Colonic mucosa (tissue), 4 donors: Measurements from ENCODE around the gene S100A4. TPM values are rescaled to one million over a fixed set of nuclear protein-coding genes. Genes with fewer than 3 reads are reported as not detected.
"Not testable (repeated sequence)": the region's sequence is repeated elsewhere in the genome, so short reads cannot be mapped to it uniquely, and the experiment has no call there.

ENCODE experiments used
- DNase-seq: peaks from one replicate; pipeline ENCODE4 v3.0.0-alpha.2; 2020
- H3K27ac ChIP-seq: fragments of 200-600 bp; one replicate; pipeline ENCODE4 v1.8.0; 2021
- H3K27me3 ChIP-seq: fragments of 200-600 bp; one replicate; pipeline ENCODE4 v1.8.0; 2021
- H3K36me3 ChIP-seq: fragments of 200-600 bp; one replicate; pipeline ENCODE4 v1.8.0; 2021
- H3K4me1 ChIP-seq: fragments of 200-600 bp; one replicate; pipeline ENCODE4 v1.8.0; 2021; ENCODE audit warnings: mild to moderate bottlenecking
- H3K4me3 ChIP-seq: fragments of 200-600 bp; one replicate; pipeline ENCODE4 v1.8.0; 2021
- H3K9ac ChIP-seq, 2 donors: one replicate each; pipeline ENCODE4 v1.7.0; 2013; ENCODE audit warnings: control low read depth in 2 of 2, low read depth in 2 of 2, low read length in 2 of 2
- H3K9me3 ChIP-seq: fragments of 200-600 bp; one replicate; pipeline ENCODE4 v1.8.0; 2021
- CTCF ChIP-seq: fragments of 200-600 bp; IDR thresholded peaks from one replicate; pipeline ENCODE4 v1.8.0; 2022; ENCODE audit warnings: antibody characterized with exemption, mild to moderate bottlenecking
- intact Hi-C: fragments of 100-400 bp; cut with DNase I; formaldehyde crosslinking; loops from one replicate; pipeline ENCODE4 v1.14.1; 2022
- total RNA-seq, 2 donors: library from RNA; stranded (reverse); fragmentation: NEBNext Ultra II Directional in 1 of 2; extraction: Animal tissue kit (Norgen Biotek cat#: 25700) in 1 of 2; gene quantifications; one replicate each; pipeline ENCODE4 v1.2.1, GENCODE V29; 2021
- donor health status: healthy.
- donor health status: DM: no; HTN: no; CAD: no.
- donor health status: DM: no; HTN: no; CAD: no.

Gene S100A4
- total RNA-seq, 2 donors from 2014 or later = 41.8 to 83.8 TPM

DNA sequence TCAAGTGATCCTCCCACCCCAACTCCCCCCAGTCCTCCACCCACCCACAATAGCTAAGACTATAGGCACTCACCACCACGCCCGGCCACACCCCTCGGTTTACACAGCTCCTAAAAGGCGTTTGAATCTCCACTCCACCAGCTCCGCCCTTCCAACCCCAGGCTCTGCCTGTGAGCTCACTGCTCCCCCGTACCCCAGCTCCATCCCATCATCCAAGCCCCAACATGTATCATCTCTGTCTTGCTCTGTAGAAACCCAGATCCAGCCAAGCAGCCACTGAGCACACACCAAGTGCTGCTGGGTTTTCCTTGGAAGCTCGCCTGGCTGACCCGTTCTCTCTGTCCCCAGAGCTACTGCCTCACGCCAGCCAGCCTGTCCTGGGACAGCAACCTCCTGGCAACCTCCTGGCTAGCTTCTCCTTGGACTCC, 32.0 kb upstream of the S100A4 start:
- Histone ChIP-seq H3K4me1 (no peaks in the 10 kb centered on the region), H3K27ac (no peak overlapping the region)
- intact Hi-C loops = loop anchor here (10.0 kb wide), 2 partner anchors 87 to 177 kb away; no protein-coding TSS in a partner anchor

GRCh38 chr1:153577138-153577537, 31.5 kb upstream of the S100A4 start:
- Histone ChIP-seq H3K4me3 (no peak overlapping the region), H3K36me3 (no peaks in the 10 kb centered on the region), H3K27ac (no peak overlapping the region), H3K9me3 (no peaks in the 10 kb centered on the region), H3K27me3 (no peaks in the 10 kb centered on the region), H3K9ac (no peak overlapping the region), H3K4me1 (no peaks in the 10 kb centered on the region)
- DNase-seq = no peak
- intact Hi-C loops = loop anchor here (10.0 kb wide), 2 partner anchors 88 to 178 kb away; no protein-coding TSS in a partner anchor
- TF ChIP-seq CTCF = no peak

More for the DNA sequence above, 32.0 kb upstream of the S100A4 start:
- peak; percentile 79 for DNase-seq
- Histone ChIP-seq H3K9ac (no peak overlapping the region), H3K27me3 (no peaks in the 10 kb centered on the region), H3K36me3 (no peaks in the 10 kb centered on the region), H3K4me3 (no peak overlapping the region), H3K9me3 (no peaks in the 10 kb centered on the region)
- TF ChIP-seq CTCF = no peak

DNA sequence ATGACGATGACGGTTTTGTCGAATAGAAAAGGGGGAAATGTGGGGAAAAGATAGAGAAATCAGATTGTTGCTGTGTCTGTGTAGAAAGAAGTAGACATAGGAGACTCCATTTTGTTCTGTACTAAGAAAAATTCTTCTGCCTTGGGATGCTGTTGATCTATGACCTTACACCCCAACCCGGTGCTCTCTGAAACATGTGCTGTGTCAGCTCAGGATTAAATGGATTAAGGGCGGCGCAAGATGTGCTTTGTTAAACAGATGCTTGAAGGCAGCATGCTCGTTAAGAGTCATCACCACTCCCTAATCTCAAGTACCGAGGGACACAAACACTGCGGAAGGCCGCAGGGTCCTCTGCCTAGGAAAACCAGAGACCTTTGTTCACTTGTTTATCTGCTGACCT, 29.9 kb upstream of the S100A4 start:
- H3K4me3 ChIP-seq, H3K36me3 ChIP-seq, H3K27ac ChIP-seq, H3K27me3 ChIP-seq, H3K9ac ChIP-seq, H3K9me3 ChIP-seq, DNase-seq, H3K4me1 ChIP-seq: not testable (repeated sequence)
- intact Hi-C loops = loop anchor here (10.0 kb wide), 2 partner anchors 89 to 179 kb away; no protein-coding TSS in a partner anchor

- not testable (repeated sequence) for DNase-seq, H3K9me3 ChIP-seq, H3K27ac ChIP-seq, H3K9ac ChIP-seq, H3K36me3 ChIP-seq, H3K4me3 ChIP-seq, H3K4me1 ChIP-seq, H3K27me3 ChIP-seq
- intact Hi-C loops = loop anchor here (10.0 kb wide), 2 partner anchors 90 to 180 kb away; no protein-coding TSS in a partner anchor
These were observed 29.5 kb upstream of the S100A4 start for GRCh38 chr1:153575081-153575491.

DNA sequence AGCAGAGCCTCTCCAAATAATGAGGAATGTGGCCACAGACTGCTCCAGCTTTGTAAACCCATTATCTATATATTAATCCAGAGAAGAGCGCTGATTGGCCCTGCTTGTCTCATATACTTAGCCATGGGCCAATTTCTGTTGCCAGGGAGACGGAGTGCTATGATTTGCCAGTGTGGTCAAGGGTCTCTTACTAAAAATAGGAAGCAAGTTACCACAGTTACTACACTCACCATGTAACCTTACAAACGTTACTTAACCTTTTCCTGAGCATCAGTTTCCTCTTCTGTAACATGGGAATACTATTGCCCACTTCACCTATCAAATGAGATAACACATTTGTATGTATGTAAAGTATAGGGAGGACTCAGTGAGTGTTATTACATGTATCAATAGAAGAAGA, 27.7 kb upstream of the S100A4 start:
- no peak overlapping the region for H3K4me3 ChIP-seq
- peaks cover 3% of the 10 kb centered on the region for H3K4me1 ChIP-seq
- no peaks in the 10 kb centered on the region for H3K27me3 ChIP-seq
- intact Hi-C loops = loop anchor here (5.0 to 10.0 kb wide), 3 partner anchors 49 to 181 kb away; no protein-coding TSS in a partner anchor
- no peak for TF ChIP-seq CTCF
- H3K9me3 ChIP-seq = no peaks in the 10 kb centered on the region
- no peaks in the 10 kb centered on the region for H3K36me3 ChIP-seq
- DNase-seq = no peak
- no peak overlapping the region for H3K9ac ChIP-seq
- H3K27ac ChIP-seq = no peak overlapping the region

DNA sequence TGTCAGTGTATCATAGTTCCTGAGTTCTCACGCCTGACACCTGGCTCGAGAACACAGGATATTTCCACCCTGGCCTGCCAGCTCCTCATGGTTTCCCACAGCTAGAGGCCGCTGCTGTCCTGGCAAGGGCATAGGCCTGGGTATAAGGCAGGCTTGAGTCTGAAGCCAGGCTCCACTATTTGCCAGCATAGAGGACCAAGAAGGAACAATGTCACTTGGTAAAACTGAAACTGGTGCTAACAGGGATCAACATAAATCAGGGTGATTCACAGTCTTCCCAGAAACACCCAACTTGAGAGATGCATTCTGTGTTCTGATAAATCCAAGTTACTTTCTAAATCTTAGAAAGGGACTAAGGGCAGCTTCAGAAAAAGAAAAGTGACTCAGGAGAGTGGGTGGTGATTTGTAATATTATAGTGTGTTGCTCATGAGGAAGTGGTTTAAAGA, 27.0 kb upstream of the S100A4 start:
- peak; percentile 92 for DNase-seq
- H3K9ac ChIP-seq = no peak overlapping the region
- peak; percentile 79 for TF ChIP-seq CTCF
- no peaks in the 10 kb centered on the region for H3K9me3 ChIP-seq
- H3K36me3 ChIP-seq = no peaks in the 10 kb centered on the region
- peak overlapping the region; percentile 23 for H3K27ac ChIP-seq
- intact Hi-C loops = loop anchor here (5.0 to 10.0 kb wide), 3 partner anchors 50 to 182 kb away; no protein-coding TSS in a partner anchor
- peaks cover 7% of the 10 kb centered on the region for H3K4me1 ChIP-seq
- H3K4me3 ChIP-seq = no peak overlapping the region
- no peaks in the 10 kb centered on the region for H3K27me3 ChIP-seq
